ENCODE results near the gene TBC1D9. TPM values are rescaled to one million over a fixed set of nuclear protein-coding genes. Genes with fewer than 3 reads are reported as not detected.

TBC1D9 gene
- polyA plus RNA-seq, 4 donors = 29.1 to 67.2 (median 61.1) TPM

Other genes with a start within 250 kb of the TBC1D9 start
- gene ELMOD2, start 232.2 kb downstream of the TBC1D9 start, polyA plus RNA-seq (ENCODE audit: insufficient read length in 4 of 4) = 10 to 100 TPM; 29.5 to 59.1 (median 44.9) TPM
- gene UCP1, start 187.4 kb downstream of the TBC1D9 start, polyA plus RNA-seq (ENCODE audit: insufficient read length in 4 of 4) = under 1 TPM in 1 of 4 donors, not detected in 3; 0.29 TPM